ENCODE results near the gene FAM151B. TPM values are rescaled to one million over a fixed set of nuclear protein-coding genes. Genes with fewer than 3 reads are reported as not detected.

The FAM151B gene
- total RNA-seq, 2 donors from 2014 or later = 1.6 to 4.6 TPM

- H3K4me3 ChIP-seq = no peak overlapping the region
- no peaks in the 10 kb centered on the region for H3K4me1 ChIP-seq
- peaks cover 0 to 11% (median 0%) of the 10 kb centered on the region in 3 donors for H3K9me3 ChIP-seq
- ATAC-seq = no peak
- H3K36me3 ChIP-seq (replicated peaks in 1 of 2; ENCODE audit: insufficient read depth in 1 of 2, low read depth in 2 of 2) = no peaks in the 10 kb centered on the region
- no peaks in the 10 kb centered on the region for H3K27me3 ChIP-seq
- no peak for DNase-seq
- intact Hi-C loops (cut with DNase I) = no loop called here
- WGBS, 2 donors = 96 to 98% methylated on average over 2 of the region's 2 CpGs
- H3K27ac ChIP-seq = no peak overlapping the region
- TF ChIP-seq POLR2A (IDR thresholded peaks at IDR 0.05) = no peak
- no peak for TF ChIP-seq CTCF (IDR thresholded peaks at IDR 0.05)
These were observed 13.0 kb upstream of the FAM151B start for GRCh38 chr5:80474929-80475328.

- no peaks in the 10 kb centered on the region for H3K27me3 ChIP-seq
- ATAC-seq = no peak
- H3K27ac ChIP-seq = no peak overlapping the region
- no peak for TF ChIP-seq POLR2A (IDR thresholded peaks at IDR 0.05)
- no peak for TF ChIP-seq CTCF (IDR thresholded peaks at IDR 0.05)
- no peak overlapping the region for H3K4me3 ChIP-seq
- peaks cover 4 to 10% of the 10 kb centered on the region in 2 donors for H3K36me3 ChIP-seq (replicated peaks in 1 of 2; ENCODE audit: insufficient read depth in 1 of 2, low read depth in 2 of 2)
- intact Hi-C loops (cut with DNase I) = loop anchor here (10.0 kb wide), 1 partner anchor 175 kb away; the partner anchor contains the start of genes DHFR and MSH3
- H3K9me3 ChIP-seq = no peaks in the 10 kb centered on the region
- no peak for DNase-seq
- H3K4me1 ChIP-seq = no peaks in the 10 kb centered on the region
These were observed 8.2 kb upstream of the FAM151B start for GRCh38 chr5:80479713-80480112.

- ATAC-seq = no peak
These were observed 7.5 kb upstream of the FAM151B start for GRCh38 chr5:80480354-80480753.

GRCh38 chr5:80481019-80481893 lies 6.6 kb upstream of the FAM151B start:
- H3K4me1 ChIP-seq = peaks cover 2% of the 10 kb centered on the region
- H3K36me3 ChIP-seq (replicated peaks in 1 of 2; ENCODE audit: insufficient read depth in 1 of 2, low read depth in 2 of 2) = peaks cover 4 to 11% of the 10 kb centered on the region in 2 donors
- peak; percentile 30 to 57 (median 45) for DNase-seq
- intact Hi-C loops (cut with DNase I) = loop anchor here (10.0 kb wide), 1 partner anchor 174 kb away; the partner anchor contains the start of genes DHFR and MSH3
- peak; percentile 25 to 60 (median 56) for TF ChIP-seq CTCF (IDR thresholded peaks at IDR 0.05)
- no peak for TF ChIP-seq POLR2A (IDR thresholded peaks at IDR 0.05)
- peak; percentile 71 for ATAC-seq
- no peak overlapping the region for H3K27ac ChIP-seq
- 91 to 93% methylated on average over 3 of the region's 3 CpGs for WGBS, 2 donors
- H3K27me3 ChIP-seq = no peaks in the 10 kb centered on the region
- H3K4me3 ChIP-seq = no peak overlapping the region
- H3K9me3 ChIP-seq = no peaks in the 10 kb centered on the region

More at GRCh38 chr5:80480354-80480753, 7.5 kb upstream of the FAM151B start:
- no peak for TF ChIP-seq CTCF (IDR thresholded peaks at IDR 0.05)
- no peak for TF ChIP-seq POLR2A (IDR thresholded peaks at IDR 0.05)
- no peak for DNase-seq
- WGBS, 2 donors = 92 to 100% methylated on average over 2 of the region's 2 CpGs
- H3K4me1 ChIP-seq = no peaks in the 10 kb centered on the region
- no peak overlapping the region for H3K27ac ChIP-seq
- H3K9me3 ChIP-seq = no peaks in the 10 kb centered on the region
- intact Hi-C loops (cut with DNase I) = loop anchor here (10.0 kb wide), 1 partner anchor 174 kb away; the partner anchor contains the start of genes DHFR and MSH3
- no peaks in the 10 kb centered on the region for H3K27me3 ChIP-seq
- H3K4me3 ChIP-seq = no peak overlapping the region
- peaks cover 4 to 11% of the 10 kb centered on the region in 2 donors for H3K36me3 ChIP-seq (replicated peaks in 1 of 2; ENCODE audit: insufficient read depth in 1 of 2, low read depth in 2 of 2)

All from body of pancreas (tissue), 4 donors.